GM19455 (cell line): ENCODE results near the gene HEXA.
"Not testable (repeated sequence)": the region's sequence is repeated elsewhere in the genome, so short reads cannot be mapped to it uniquely, and the experiment has no call there.

Source experiments
- ATAC-seq: cut with Tn5 transposase; IDR thresholded peaks from one replicate; pipeline ENCODE4 v1.9.1; 2021; ENCODE audit not compliant: unreplicated experiment

The HEXA gene

DNA sequence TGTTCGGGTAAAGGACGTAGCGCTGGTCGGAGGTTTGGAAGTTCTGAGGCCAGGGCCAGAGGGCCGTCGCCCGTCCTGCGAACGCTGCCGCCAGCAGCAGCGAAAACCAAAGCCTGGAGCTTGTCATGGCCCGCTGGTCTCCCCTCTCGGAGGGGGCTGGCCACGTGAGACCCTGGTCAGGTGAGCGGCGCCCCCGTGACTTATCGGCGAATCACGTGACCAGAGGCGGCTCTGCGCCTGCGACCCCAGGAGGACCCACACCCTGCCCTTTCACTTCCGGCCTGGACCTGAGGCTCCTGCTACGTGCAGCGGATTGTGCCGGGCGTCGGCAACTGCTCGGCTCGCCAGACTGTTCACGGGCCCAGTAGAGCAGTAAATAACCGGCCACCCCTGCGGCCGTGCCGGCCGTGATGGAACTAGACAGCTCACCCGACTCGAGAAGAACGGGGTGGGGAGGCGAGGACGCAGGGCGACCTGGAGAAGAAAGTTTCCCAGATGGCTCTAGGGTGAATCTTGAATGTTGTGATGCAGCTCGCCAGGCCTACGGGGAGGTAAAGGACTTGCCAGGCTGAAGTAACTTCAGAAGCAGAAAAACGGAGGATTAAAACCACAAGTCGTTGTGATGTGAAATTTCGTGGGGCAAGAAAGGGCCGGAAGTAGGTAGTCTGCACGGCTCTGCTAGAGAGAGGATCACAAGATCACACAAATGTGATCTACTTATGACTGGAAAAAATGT, at the start of gene HEXA:
Gene HEXA, minus strand, starts transcription at position 169 of the 736 bp plus-strand sequence. Its CDS starts 42 bp downstream, at position 127.
- ATAC-seq, result peak; percentile 76

DNA sequence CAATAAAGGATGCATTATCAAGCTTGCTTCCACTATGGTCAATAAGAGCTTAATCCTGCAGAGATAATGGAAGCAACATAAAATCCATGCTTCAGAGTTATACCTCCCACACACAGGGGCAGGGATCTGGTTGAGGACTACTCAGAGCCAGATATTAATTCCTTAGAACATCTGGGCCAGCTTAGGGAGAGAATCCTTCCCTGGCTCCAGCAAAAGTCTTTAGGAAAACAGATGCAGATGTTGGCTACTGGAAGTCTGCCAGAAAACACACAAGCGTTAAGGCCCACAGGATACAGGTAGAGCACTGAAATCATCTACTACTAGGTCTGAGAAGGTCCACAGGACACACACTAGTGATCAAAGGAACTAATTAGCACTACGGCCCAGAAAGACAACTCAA, 47.4 kb upstream of the HEXA start:
- no peak for ATAC-seq

DNA sequence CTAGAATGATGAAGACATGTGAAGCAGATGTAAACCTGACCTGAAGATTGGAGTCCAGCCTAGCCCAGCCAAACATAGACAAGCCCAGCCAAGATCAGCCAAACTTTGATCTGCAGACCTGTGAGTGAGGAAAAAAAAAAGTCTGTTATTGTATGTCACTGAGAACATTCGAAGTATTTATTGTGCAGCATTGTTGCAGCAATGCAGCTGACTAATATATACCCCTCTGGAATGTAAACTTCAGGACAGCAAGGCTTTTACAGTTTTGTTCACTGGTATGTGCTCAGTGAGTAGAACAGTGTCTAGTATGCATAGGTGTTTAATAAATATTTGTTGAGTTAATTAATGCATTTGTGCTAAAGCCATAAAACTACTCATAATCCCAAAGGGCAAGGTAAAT, 45.7 kb upstream of the HEXA start:
- ATAC-seq, result no peak

DNA sequence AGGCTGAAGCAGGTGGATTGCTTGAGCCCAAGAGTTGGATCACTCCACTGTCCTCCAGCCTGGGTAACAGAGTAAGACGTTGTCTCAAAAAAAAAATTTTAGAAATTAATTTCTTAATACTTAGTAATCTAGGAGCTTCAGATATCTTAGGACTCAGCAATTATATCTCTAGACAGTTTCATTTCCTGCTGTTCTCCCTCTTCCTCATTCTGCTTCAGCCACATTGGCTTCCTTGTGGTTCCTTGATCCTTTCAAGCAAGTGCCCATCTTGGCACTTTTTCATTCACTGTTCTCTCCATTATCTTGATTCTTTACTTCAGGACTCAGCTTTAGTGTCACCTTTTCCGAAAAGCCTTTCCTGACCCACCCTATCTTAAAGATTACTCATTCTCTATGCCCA, 44.8 kb upstream of the HEXA start:
- ATAC-seq, result no peak

DNA sequence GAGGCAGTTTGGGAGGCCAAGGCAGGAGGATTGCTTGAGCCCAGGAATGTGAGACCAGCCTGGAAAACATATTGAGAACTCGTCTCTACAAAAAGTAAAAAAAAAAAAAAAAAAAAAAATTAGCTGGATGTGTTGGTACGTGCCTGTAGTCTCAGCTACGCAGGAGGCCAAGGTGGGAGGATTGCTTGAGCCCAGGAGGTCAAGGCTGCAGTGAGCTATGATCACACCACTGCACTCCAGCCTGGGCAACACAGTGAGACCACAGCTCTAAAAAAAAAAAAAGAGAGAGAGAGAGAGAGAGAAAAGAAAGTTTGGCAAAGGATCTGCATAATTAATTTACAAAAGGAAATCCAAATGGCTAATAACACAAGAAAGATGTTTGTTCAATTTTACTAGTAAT, 44.0 kb upstream of the HEXA start:
- not testable (repeated sequence) for ATAC-seq

DNA sequence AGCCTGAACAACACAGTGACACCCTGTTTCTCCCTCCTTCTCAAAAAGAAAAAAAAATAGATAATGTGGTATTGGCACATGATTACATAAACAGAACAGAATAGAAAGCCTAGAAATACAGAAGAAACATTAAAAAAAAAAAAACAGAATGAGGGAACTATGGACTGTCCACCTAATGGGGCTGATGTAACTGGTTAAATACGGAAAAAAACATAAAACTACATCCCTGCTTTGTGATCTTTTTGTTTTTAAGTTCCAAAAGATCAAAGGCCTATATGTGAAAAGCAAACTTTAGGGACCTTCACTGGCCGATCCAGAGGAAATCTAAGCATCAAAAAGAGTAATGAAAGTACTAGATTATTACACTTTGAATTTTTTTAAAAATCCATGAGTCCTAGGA, 39.5 kb upstream of the HEXA start:
- ATAC-seq, result no peak

DNA sequence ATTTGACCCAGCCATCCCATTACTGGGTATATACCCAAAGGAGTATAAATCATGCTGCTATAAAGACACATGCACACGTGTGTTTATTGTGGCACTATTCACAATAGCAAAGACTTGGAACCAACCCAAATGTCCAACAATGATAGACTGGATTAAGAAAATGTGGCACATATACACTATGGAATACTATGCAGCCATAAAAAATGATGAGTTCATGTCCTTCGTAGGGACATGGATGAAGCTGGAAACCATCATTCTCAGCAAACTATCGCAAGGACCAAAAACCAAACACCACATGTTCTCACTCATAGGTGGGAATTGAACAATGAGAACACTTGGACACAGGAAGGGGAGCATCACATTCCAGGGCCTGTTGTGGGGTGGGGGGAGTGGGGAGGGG, 37.5 kb upstream of the HEXA start:
- ATAC-seq, result not testable (repeated sequence)

DNA sequence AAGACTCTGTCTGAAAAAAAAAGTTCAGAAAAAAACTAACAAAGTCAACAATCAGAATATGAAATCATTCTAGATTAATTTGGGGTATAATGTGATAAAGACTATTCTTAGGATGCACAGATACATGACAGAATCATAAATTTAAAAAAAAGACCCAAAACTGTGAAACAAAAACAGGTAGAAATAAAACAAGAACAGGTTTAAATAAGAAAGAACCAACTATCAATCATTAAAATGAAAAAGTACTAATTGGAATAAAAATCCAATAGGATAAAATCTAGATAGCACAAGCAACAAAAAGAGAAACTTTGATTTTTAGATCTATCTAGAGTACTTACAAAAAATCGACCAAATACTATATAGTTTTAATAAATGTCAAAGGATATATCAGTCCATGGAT, 35.7 kb upstream of the HEXA start:
- ATAC-seq, result no peak

DNA sequence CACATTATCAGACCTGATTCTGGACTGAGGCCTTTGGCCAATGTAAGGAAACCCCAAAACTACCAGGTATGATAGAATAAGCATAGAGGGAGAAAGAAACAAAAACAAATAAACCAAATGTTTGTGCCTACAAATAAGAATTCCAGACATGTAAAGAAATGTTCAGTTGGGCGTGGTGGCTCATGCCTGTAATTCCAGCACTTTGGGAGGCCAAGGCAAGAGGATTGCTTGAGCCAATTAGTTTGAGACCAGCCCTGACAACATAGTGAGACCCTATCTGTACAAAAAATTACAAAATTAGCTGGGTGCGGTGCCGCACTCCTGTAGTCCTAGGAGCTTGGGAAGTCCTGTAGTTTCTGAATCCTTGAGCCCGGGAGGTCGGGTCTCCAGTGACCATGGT, 35.3 kb upstream of the HEXA start:
- ATAC-seq, result no peak

DNA sequence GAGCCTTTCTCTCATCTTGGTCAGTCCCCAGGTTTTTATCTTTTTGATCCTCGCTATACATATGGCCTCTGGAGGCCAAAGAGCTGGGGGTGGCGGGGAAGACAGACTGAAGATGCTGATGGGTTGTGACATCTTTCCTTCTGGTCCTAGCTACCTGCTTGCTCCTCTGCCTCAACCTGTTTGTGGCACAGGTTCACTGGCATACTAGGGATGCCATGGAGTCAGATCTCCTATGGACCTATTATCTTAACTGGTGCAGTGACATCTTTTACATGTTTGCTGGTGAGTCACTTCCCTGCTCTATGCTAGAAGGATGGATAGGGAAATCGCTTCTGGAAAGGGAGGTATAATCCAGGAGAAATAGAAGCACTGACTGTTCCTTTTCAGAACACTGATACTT, 31.1 kb upstream of the HEXA start:
- no peak for ATAC-seq

DNA sequence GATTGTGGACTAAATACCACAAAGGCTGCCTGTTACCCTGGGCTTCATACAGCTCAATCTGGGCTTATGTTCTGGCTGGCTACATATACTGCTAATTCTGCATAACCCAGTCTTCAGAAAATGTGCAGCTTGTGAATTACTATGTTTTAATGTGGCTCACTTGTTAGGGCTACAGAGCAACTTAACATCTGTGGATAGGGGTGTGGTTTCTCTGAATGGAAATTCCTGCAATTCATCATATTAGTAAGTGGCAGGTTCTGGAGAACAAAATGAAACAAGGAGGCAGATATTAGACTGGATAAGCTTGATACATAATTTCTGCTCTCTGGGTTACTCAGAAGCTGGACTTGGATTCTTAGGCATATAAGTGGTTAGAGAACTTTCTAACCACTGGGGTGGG, 29.0 kb upstream of the HEXA start:
- ATAC-seq, result no peak

DNA sequence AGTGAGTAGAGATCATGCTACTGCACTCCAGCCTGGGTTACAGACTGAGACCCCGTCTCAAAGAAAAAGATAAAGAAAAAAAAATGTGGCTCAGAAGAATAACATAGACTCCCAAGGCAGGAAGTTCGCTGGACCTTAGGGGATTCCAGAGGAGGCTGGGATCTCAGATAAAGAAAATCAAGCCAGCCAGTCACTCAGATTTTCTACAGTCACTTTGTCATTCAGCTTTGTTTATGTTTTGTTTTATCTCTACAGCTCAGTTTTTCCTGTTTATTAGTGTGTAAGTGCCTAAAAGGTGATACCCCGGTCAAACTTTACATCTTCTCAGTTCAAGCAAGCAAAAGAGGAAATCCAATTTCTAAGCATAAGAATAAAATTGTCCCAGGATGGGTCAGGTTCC, 28.5 kb upstream of the HEXA start:
- ATAC-seq, result no peak

DNA sequence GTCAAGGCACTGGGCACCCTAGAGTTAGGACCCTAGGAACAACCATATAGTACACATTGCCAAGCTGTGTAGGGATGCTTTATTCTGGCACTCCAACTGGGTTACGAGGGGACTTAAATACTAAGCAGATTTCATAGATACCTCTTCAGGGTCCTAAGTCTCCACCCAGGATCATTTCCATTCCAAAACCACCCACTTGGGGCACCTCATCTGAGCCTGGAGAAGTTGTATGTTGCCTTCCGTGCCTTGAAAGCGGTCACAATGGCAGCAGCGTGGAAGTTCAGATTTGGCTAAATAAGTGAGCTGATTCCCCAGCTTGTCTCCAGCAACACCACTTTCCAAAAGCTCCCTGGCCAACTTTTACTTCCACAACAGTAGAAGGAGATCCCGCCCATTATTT, 26.9 kb upstream of the HEXA start:
- no peak for ATAC-seq

DNA sequence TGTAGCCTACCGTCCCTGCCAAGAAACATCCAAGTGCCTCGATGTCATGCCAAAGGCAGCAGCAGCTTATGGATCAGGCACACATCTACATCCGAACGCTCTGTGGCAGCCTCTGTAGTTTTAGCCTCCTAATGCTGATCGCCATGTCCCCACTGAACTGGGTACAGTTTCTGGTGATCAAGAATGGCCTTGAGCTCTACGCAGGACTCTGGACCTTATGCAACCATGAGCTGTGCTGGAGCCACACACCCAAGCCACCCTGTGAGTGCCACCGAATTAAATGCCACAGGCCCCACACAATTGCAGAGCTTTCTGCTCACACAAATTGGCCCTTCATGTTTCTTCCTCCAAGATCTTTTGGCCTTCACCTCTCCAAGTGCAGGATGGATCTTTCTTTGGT, 22.8 kb upstream of the HEXA start:
- no peak for ATAC-seq

DNA sequence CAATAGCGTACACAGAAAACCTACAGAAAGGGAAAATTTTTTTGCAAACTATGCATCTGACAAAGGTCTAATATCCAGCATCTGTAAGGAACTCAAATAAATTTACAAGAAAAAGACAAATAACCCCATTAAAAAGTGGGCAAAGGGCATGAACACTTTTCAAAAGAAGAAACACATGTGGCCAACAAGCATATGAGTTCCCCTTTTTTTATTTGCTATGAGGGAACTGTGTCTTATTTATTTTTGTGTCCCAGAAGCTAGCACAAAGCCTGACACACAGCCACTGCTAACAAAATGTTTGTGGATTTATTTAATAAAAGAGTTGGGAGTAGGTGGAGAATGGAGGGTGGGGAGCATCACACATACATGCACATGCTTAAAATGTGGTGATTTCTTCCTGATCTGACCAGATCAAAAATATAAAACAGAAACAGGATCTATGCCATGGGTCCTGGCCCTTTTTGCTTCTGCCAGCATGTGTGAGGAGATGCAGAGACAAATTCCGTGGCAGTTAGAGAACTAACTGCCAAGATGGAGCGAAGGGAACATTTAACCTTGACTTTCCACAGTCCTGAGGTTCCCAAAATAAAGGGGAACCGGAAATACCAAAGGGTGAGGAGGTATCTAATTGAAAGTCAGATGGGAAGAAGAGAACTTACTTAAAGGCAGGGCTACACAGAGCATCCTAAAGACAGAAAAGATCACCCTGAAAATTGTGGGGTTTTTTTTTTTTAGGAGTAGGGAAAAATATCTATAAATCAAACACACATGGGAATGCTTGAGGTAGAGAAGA, 22.2 kb upstream of the HEXA start, which contains the start of gene TMEM202:
Gene TMEM202, plus strand, starts transcription at position 510 of the 793 bp plus-strand sequence. Its CDS starts 22 bp downstream, at position 532.
- ATAC-seq, result no peak

DNA sequence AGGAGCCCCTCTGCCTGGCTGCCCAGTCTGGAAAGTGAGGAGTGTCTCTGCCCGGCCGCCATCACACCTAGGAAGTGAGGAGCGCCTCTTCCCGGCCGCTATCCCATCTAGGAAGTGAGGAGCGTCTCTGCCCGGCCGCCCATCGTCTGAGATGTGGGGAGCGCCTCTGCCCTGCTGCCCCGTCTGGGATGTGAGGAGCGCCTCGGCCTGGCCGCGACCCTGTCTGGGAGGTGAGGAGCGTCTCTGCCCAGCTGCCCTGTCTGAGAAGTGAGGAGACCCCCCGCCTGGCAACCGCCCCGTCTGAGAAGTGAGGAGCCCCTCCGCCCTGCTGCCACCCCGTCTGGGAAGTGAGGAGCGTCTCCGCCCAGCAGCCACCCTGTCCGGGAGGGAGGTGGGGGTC, 20.5 kb upstream of the HEXA start:
- not testable (repeated sequence) for ATAC-seq

DNA sequence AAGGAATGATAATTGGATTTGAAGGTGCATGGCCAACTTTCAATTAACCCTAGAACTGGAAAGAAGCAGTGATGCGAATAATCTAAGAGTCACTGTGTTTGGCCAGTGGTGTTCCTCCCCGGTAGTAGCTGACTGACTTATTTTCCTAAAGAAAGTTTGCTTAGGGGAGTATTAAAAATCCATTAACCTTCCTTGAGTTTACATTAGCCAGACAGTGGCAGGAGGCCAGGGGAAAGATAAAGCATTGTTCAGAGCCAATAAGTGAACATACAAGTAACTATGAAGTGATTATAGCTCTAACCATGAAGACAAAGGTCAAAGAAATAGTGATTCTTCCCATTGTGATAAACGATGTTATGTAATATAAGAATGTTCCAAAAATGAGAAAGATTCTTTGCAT, 13.4 kb upstream of the HEXA start:
- ATAC-seq, result no peak

DNA sequence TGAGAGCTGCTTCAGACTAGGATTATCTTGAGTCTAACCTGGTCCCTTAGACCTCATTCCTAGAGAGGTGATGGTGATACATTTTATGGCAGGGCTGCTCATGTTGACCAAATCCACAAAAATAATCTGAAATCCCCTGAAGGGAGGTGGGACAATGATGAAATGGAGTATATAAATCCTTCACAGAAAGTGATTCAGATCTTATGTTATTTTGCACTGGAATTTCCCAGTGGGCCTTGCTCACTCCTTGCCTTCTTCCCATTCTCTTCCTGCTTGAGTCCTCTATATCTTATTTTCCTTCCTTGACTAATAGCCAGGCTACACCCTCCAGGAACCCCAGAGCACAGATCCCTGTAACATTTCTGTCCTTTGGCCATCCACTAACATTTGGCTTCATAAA, 11.9 kb upstream of the HEXA start:
- ATAC-seq, result no peak

DNA sequence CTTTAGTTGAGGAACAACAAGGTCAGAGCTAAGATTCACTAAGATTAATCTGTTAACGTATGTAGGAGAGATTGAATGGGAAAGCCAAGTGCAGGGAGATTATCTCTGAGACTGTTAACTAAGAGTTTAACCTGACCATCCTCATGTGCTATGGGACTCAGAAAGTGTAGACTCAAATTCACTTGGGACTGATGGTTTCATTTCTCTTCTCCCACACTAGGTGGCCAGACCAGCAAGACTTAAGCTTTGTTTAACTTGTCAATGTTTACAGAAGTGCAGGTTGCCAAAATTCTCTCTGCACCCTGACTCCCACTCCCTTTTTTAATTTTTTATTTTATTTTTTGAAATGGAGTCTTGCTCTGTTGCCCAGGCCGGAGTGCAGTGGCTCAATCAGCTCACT, 6.3 kb upstream of the HEXA start:
- ATAC-seq, result no peak

DNA sequence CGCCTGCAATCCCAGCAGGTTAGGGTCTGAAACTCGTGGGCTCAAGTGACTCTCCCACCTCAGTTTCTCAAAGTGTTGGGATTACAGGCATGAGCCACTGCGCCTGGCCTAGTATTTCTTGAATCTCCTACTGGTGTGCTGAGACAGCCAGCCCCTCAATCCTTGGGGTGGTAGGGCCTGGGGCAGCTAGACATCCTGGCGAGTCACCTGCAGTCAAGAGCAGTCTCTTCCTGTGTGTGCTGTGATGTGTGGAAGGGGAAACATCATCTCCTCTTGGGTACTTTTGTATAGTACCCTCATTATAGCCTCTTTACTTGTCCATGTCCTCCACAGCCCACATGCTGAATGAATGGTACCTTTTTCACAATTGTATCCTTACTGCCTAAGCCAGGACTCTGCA, 4.9 kb upstream of the HEXA start:
- no peak for ATAC-seq

DNA sequence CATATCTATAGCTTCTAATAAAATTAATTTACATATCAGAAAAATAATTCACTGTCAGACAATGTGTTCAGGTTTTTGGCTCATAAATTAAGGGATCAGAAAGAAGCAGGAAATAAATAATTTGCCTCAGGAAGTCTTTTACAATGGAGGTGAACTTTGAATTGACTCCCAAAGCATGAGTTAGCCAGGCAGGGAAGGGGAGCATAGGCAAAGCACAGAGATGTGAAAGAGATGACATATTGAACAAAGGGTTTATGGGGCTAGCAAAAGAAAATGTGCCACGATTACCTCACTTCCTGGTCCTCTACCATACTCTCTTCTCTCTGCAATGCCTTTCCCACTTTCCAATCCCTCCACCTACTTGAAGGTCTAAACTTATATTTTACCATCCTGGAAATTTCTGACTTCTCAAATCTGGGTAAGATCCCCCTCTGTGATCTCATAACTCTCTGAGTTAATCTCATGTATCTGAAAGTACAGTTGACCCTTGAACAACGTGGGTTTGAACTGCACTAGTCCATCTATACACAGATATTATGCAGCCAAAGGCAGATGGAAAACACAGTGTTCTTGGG, 4.1 kb upstream of the HEXA start:
- no peak for ATAC-seq

DNA sequence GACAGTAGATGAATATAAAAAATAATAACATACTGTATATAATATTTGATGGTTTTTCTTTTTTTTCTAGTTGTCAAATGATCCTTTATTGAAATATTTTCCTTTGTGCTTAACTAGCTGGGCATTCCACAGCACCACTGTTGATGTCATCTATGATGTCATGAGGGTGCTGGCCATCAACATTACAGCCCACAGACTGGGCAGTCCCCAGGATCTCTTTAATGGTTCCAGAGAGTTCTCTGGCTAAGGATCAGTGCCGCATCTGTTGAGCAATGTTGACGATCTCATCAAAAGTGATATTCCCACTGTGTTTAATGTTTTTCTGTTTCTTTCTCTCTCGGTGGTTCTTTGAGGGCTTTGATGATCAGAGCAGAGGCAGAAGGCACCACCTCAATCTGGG, 3.3 kb upstream of the HEXA start:
- ATAC-seq, result not testable (repeated sequence)
